ENCODE measurements around the gene CORO6.

Gene CORO6

GRCh38 chr17:29595943-29596774 is 26.6 kb downstream of the CORO6 start:
- TF ChIP-seq, protein P1, sequence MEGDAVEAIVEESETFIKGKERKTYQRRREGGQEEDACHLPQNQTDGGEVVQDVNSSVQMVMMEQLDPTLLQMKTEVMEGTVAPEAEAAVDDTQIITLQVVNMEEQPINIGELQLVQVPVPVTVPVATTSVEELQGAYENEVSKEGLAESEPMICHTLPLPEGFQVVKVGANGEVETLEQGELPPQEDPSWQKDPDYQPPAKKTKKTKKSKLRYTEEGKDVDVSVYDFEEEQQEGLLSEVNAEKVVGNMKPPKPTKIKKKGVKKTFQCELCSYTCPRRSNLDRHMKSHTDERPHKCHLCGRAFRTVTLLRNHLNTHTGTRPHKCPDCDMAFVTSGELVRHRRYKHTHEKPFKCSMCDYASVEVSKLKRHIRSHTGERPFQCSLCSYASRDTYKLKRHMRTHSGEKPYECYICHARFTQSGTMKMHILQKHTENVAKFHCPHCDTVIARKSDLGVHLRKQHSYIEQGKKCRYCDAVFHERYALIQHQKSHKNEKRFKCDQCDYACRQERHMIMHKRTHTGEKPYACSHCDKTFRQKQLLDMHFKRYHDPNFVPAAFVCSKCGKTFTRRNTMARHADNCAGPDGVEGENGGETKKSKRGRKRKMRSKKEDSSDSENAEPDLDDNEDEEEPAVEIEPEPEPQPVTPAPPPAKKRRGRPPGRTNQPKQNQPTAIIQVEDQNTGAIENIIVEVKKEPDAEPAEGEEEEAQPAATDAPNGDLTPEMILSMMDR (IDR thresholded peaks at IDR 0.05), result no peak
- H3K36me3 ChIP-seq, result no peaks in the 10 kb centered on the region
- no peak overlapping the region for H3K4me3 ChIP-seq
- intact Hi-C loops (cut with DNase I; ENCODE audit: low total_unique reads), result loop anchor here (10.0 kb wide), 1 partner anchor 771 kb away; no protein-coding TSS in a partner anchor
- no peak overlapping the region for H3K27ac ChIP-seq
- H3K27me3 ChIP-seq, result no peaks in the 10 kb centered on the region
- H3K4me1 ChIP-seq, result peaks cover 0 to 30% (median 25%) of the 10 kb centered on the region in 4 donors
- no peak for DNase-seq
- H3K9me3 ChIP-seq, result no peaks in the 10 kb centered on the region

- no peak for DNase-seq
- intact Hi-C loops (cut with DNase I; ENCODE audit: low total_unique reads), result loop anchor here (10.0 kb wide), 1 partner anchor 771 kb away; no protein-coding TSS in a partner anchor
- Histone ChIP-seq H3K36me3 (no peaks in the 10 kb centered on the region), H3K27me3 (no peaks in the 10 kb centered on the region), H3K4me1 (peaks cover 0 to 38% (median 33%) of the 10 kb centered on the region in 4 donors), H3K9me3 (no peaks in the 10 kb centered on the region), H3K27ac (no peak overlapping the region), H3K4me3 (no peak overlapping the region)
- TF ChIP-seq, protein P1 (IDR thresholded peaks at IDR 0.05), result no peak
Measured at GRCh38 chr17:29595107-29595942, 27.4 kb downstream of the CORO6 start.

- Histone ChIP-seq H3K9me3 (no peaks in the 10 kb centered on the region), H3K27me3 (no peaks in the 10 kb centered on the region), H3K36me3 (no peaks in the 10 kb centered on the region), H3K4me1 (peaks cover 0 to 45% (median 41%) of the 10 kb centered on the region in 4 donors), H3K4me3 (no peak overlapping the region), H3K27ac (no peak overlapping the region)
- intact Hi-C loops (cut with DNase I; ENCODE audit: low total_unique reads), result loop anchor here (10.0 kb wide), 1 partner anchor 770 kb away; no protein-coding TSS in a partner anchor
- TF ChIP-seq, protein P1 (IDR thresholded peaks at IDR 0.05), result no peak
- DNase-seq, result no peak
Measured at GRCh38 chr17:29594519-29595090, 28.1 kb downstream of the CORO6 start.

DNA sequence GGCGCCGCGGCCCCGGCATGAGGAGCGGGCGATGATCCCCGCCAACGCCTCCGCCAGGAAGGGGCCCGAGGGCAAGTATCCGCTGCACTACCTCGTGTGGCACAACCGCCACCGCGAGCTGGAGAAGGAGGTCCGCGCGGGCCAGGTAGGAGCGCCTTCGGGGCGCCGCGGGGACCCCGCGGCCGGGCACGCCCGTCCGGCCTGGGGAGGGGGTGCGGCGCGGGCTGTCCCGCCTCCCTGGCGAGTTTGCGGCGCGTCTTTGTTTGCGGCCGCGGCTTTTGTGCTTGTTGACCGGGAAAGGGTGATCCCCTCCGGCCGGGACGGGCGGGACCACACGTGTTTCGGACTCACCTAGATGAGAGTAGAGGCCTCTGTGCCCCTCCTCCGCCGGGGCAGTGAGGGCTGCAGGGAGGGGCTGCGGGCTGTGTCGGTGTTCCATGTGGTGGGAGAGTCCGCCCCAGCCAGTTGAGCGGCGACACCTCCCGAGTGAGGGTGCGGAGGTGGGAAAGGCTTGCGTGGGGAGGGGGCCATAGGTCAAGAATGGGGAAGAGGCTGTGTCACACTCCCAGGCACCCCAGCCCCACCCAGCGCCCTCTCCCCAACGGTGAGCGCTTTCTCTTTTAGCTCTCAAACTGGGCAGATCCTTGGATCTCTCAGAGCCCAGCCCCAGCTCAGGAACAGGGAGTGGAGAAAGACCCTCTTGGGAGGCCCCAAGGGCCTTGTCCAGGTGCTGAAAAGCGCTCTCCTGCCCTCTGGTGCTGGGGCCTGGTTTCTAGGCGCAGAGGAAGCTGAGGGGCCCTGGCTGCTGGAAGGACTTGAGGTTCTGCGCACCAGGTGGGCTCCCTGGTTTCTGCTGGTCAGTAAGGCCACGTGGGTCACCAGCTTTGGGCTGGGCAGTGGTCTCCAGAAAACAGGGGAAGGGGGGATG is 28.9 kb downstream of the CORO6 start:
- Histone ChIP-seq H3K4me3 (peak overlapping the region; percentile 62 to 74), H3K36me3 (no peaks in the 10 kb centered on the region), H3K9me3 (no peaks in the 10 kb centered on the region), H3K4me1 (peaks cover 0 to 45% (median 41%) of the 10 kb centered on the region in 4 donors), H3K27ac (peak overlapping the region; percentile 17 to 48), H3K27me3 (no peaks in the 10 kb centered on the region)
- intact Hi-C loops (cut with DNase I; ENCODE audit: low total_unique reads), result loop anchor here (10.0 kb wide), 1 partner anchor 769 kb away; no protein-coding TSS in a partner anchor
- no peak for DNase-seq
- TF ChIP-seq, protein P1 (IDR thresholded peaks at IDR 0.05), result no peak
